Mammary epithelial cell (primary cell): ENCODE measurements around the gene BRAT1.

Experiments used
- EZH2 ChIP-seq: IDR thresholded peaks from 2 replicates; pipeline ENCODE4 v1.6.1; 2012; ENCODE audit warnings: low read length, inconsistent platforms, borderline replicate concordance
- TF ChIP-seq, protein P1 (sequence below), 2 donors: IDR thresholded peaks in 1 of 2; conservative IDR thresholded peaks in 1 of 2; 2 replicates each; pipeline ENCODE4 v1.5.1; 2011 to 2012; ENCODE audit warnings: inconsistent platforms in 2 of 2, low read length in 2 of 2, mild to moderate bottlenecking in 2 of 2, control low read depth in 1 of 2, low read depth in 1 of 2; ENCODE audit not compliant: insufficient read depth in 1 of 2; ENCODE audit errors: extremely low read depth in 1 of 2

DNA sequence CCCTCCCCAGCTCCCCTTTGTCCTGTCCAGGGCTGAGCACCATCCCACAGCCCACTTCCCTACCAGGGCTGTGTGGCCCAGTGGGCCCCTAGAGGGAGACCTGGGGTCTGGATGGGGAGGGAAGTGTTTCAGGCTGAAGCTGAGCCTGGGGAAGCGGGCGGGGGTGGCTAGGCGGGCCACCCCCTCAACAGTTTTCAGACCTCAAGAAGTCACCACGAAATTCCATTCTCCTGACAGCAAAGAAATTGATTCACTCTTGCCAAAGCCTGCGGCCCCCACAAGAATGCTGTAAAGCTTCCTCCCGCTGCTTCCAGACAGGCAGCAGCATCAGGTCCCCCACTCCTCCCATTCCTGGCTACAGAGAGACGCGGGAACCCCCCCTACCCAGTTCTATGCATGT lies 38.3 kb downstream of the BRAT1 start:
- TF ChIP-seq, protein P1, sequence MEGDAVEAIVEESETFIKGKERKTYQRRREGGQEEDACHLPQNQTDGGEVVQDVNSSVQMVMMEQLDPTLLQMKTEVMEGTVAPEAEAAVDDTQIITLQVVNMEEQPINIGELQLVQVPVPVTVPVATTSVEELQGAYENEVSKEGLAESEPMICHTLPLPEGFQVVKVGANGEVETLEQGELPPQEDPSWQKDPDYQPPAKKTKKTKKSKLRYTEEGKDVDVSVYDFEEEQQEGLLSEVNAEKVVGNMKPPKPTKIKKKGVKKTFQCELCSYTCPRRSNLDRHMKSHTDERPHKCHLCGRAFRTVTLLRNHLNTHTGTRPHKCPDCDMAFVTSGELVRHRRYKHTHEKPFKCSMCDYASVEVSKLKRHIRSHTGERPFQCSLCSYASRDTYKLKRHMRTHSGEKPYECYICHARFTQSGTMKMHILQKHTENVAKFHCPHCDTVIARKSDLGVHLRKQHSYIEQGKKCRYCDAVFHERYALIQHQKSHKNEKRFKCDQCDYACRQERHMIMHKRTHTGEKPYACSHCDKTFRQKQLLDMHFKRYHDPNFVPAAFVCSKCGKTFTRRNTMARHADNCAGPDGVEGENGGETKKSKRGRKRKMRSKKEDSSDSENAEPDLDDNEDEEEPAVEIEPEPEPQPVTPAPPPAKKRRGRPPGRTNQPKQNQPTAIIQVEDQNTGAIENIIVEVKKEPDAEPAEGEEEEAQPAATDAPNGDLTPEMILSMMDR (conservative IDR thresholded peaks at IDR 0.05 in 1 of 2, IDR thresholded peaks at IDR 0.05 in 1 of 2; ENCODE audit: extremely low read depth in 1 of 2, insufficient read depth in 1 of 2, low read depth in 1 of 2, low read length in 2 of 2): no peak
- no peak for TF ChIP-seq EZH2
